ENCODE measurements around the gene SHC3.

SHC3 gene

DNA sequence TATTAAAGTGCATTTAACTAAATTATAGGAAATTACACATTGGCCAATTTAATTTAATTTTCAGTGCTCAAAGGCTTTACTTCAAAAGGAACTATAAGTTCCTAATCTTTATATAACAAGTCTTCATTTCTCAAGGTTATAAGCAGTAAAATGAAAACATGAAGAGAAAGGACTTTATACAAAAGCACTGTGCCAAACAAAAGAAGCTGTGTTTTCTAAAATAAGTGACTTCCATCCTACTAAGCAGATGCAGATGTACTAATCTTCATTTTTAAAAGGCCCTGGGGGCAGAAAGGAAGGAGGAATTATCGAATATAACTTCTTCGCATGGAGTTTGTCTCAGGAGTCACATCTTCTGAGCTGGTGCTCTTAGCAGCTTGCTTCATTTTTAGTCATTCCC lies 81.4 kb downstream of the SHC3 start:
- no peak for DNase-seq

DNA sequence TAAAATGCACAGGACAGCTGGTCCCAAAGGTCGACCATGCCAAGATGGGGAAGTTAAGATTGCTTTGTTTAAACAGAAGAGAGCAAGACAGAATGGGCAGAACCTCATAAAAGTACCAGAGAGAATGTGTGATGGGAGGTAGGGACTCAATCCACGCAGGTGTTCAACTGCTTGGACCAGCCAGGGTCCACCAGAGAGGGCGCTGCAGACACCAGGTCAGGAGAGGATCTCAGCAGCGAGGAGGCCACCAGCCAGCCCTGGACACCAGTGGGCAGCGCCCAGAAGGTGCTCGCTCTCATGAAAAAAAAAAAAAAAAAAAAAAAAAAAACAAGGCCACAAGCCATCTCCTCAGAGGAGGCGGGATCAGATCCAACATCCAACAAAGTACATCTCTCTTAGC lies 81.8 kb downstream of the SHC3 start:
- no peak for DNase-seq

DNA sequence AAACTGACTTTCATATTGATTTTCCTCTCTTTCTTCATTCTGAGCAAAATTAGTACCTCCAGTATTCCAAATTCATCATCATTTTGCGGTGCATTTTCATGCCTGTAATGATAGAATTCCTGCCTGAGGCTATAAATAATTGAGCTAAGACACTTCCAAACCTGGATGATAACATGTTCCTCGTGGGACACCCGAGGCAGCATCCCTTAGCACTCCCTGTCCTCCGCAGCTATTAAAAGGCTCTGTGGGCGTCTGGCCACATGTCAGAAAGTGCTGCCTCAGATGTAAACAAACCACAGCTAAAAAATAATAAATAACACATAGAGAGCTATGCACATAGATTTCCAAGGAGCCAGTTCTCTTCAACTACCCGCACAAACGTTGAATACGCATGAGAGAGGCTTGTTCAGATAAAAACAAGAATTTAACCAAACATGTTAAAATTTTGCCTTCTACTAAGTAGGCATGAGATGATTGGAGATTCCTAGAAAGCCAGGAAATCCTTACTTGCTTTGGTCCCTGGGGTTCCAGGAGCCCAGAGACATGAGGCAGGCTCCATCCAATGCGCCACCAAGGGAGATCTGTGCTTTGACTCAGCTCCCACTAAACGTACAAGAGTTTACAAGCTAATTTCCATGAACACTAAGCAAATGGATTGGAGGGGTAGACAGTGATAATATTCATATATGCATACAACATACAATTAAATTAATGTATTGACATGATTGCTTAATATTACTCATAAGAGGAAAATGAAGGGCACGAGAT lies 82.7 kb downstream of the SHC3 start:
- DNase-seq = no peak

DNA sequence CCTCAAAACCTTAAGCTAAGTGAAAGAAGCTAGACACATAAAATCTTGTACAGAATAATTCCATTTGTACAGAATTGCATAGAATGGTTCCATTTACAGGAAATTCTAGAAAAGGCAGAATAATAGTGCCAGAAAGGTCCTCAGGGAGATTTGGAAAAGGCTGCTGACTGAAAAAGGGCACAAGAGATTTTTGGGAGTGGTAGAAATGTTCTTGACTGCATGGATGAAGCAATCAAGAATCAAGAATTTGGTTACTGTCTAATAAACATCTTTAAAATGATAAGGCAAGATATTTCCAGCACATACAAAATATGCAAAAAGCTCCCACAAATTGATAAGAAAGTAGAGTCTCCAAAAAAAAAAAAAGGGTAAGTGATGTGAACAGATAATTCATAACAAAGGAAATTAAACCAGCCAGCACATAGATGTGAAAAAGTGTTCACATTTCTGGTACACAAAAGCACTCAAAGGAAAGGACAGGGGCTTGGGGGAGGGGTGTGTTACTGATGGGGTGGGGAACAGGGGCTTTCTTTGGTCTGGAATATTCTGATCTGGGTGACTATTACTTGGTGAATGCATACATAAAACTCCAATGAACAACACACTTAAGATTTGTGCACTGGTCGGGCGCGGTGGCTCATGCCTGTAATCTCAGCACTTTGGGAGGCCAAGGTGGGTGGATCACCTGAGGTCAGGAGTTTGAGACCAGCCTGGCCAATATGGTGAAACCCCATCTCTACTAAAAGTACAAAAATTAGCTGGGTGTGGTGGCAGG lies 85.2 kb downstream of the SHC3 start:
- DNase-seq = no peak

DNA sequence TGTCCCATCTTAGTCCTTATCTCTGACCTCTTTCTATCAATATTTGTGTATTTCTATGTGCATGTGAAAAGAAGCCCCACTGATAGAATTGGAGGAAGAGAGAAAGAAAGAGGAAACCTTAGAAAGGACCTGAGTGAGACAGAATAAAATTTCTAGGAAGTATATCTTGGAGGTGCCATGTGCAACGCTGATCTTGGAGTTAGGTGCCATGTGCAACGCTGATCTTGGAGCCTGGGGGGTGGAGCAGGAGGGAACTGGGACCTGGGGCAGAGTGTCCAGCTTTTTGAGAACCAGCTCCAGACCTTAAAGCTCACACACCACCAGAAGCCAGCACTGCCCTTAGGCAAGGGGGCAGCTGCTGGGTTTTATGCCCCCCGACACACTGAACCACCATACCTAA lies 89.4 kb downstream of the SHC3 start:
- DNase-seq = no peak

DNA sequence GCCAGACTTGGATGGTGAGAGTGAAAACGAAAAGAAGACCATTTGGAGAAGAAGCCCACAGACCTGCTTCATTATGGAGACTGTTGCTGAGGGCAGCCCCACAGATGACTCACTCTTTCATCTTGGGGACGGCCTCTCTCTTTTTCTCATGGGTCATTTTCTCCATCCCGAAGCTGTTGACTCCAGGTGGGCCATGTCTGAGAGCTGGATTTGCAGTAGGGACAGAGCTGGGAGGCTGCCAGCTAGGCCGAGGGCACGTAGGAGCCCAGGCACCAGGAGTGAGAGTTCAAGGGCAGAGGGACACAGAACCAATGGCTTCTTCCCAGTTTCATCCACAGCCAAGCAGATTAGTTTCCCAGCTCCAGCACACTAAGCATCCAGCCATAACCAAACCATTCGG lies 95.0 kb downstream of the SHC3 start:
- DNase-seq = no peak

DNA sequence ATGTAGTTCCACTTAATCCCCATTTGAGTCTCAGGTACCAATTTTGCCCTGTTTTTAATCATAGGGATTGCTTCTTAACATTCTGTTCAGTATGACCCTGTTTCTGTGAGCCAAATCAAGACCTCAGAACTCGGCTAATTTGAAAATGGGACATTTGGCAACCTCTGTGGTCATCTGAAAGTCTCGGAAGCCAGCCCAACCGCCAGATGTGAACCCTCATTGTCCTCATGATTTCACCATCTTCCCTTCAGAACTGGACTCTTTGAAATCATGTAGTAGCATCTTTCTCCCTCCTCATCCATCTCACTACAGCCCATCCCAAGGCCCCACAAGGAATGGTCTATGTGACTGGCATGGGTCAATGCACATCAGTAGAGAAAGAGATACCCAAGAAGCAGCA lies 98.4 kb downstream of the SHC3 start:
- no peak for DNase-seq

DNA sequence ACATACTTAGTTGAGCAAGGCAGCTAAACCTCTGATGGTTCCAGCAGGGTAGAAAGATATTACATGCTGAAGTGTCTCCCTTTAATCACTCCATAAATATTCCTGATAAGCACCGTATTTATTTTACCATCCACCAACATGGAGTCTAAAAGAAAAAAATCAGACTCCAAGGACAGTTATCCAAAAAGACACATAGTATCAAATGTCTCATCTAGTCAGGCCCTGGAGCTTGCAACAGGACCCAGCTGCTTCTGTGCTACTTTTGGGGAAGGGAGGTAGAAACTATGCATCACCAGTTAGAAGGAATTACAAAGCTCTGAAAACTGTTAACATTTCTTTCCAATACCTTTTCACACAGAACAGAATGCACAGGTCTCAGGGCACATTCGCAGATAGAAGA lies 99.2 kb downstream of the SHC3 start:
- DNase-seq = no peak

DNA sequence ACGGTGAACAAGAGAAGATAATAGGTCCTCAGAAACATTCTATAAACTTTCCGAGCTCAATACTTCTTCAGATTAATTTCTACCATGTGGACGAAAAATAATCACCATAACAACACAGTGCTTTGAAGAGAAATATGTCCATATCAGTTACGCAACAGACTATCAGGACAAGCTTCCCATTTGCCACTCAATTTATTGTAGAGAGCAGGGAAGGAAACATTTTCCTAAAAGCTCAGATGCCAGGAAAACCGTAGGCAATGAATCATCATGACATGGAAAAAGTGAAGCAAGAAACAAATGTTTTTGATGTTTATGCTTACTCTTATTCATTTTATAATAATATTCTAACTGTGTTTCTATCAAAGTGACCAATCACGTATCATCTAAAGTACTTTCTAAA lies 99.8 kb downstream of the SHC3 start:
- no peak for DNase-seq

DNA sequence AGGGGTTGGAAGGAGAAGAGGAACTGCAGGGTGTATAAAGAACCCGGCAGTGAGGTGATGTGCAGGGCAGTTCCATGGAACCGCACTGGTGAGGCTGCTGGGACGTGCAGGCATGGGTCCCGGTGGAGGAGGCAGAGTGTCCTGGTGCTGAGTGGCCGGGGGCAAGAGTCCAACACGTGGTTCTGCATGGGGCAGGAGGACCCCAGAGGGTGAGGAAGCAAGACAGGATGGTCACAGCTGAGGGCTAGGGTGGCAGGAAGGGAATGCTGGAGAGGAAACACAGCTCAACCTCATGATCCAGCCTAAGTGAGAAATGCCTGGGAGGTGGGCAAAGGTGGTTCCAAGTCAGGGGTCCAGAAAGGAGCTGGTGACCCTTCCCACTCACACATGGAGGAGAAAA lies 100.2 kb downstream of the SHC3 start:
- DNase-seq = no peak

DNA sequence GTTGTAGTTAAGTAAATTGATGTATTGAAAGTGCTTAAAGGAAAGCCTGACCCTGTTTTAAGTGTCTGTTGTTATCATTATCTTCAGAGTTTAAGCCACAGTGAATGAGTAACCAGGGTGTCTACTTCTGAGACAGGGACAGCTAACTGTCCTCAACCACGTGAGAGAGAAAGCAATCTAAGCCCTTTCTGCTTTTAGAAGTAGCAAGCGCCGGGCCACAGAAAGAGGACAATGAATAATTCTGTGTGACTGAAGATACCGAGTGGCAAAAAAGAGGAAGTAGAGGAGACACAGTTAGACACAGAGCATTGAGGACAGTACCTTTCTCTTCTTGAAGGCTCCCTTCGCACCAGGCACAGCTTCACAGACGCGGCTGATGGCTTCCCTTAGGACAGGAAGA lies 101.1 kb downstream of the SHC3 start:
- peak; percentile 28 for DNase-seq

DNA sequence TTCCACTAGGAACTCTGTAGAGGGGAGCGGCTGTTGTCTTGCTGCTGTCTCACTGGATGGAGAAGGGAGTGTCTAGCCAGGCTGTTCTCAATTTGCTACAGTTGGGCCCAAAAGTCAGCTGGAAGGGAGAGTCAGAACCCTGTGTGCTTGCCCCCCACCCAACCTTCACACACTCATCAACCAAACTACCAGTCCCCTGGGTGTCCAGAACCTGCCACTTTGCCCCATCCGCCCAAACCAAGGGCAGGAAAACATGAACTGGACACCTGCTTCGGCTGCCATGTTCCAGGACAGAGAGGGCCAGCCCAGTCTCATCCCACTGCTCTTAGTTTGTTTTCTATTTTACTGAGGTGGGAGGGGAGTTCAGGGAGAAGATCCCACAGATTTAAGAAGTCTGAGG lies 105.2 kb downstream of the SHC3 start:
- DNase-seq = no peak

DNA sequence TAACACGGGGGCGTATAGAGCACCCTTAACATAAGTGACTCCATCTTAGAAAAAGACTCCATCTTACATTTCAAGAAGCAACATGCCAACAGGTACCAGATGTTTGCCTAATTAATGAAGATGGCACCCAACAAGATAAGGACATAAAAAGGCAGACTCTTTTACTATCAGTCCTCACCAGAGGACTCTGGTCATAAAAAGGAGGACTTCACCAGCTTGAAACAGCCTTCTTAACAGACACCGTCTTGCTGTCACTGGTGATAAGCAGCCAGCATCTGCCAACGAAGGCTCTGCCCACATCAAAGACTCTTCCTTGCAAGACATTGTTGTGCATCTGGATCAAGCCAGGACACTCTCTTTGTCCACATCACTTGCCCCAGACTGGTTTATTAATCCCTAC lies 107.0 kb downstream of the SHC3 start:
- DNase-seq = peak; percentile 77

DNA sequence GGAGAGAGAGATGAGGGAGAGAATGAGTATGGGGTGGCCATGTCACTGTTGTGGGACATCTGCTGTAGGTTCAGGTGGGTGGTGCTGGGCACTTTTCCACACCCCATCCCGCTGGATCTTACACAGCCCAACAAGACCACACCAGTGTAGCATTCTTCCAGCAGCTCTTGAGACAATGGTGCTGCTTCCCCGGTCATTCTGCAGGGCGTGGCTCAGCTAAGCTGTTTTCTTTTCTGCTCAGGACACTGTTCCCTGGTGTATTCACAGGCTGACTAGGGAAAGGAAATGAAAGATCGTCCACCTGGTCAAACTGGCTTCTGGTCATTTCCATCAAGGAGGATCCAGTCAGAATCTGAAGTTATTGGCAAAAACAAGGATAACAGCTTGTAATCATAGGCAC lies 111.8 kb downstream of the SHC3 start:
- DNase-seq = no peak

DNA sequence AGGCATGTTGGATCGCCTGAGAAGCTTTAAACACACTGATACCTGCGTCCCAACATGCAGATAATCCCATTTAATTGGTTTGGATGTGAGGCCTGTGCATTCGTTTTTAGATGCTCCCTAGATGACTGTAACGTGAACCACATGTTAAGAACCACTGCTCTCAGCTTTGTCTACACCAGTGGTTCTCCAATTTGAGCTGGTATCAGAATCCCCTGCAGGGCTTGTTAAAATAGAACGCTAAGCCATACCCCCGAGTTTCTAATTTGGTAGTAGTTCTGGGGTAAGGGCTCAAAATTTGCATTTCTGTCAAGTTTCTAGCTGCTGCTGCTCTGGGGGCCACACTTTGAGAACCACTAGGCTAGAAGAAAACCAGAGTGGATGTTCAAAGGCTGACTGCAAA lies 112.7 kb downstream of the SHC3 start:
- DNase-seq = no peak

DNA sequence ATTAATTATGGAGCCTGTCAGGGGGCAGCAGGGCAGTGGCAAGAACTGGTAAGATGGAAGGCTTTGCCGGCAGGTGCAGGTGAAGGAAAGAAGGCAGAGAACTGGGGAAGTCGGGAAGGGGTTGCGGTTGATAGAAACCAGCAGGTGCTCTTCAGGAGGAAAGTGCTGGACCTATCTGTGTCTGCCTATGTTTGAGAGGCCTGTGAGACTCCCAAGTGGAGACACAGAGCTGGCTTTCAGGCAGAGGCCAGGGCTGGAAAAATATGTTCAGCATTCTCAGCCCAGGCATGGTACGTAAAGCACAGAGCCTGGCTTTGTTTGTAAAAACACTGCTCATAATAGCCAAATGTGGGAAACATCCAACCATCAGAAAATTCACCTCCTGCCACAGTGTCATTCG lies 117.8 kb downstream of the SHC3 start:
- DNase-seq = no peak

DNA sequence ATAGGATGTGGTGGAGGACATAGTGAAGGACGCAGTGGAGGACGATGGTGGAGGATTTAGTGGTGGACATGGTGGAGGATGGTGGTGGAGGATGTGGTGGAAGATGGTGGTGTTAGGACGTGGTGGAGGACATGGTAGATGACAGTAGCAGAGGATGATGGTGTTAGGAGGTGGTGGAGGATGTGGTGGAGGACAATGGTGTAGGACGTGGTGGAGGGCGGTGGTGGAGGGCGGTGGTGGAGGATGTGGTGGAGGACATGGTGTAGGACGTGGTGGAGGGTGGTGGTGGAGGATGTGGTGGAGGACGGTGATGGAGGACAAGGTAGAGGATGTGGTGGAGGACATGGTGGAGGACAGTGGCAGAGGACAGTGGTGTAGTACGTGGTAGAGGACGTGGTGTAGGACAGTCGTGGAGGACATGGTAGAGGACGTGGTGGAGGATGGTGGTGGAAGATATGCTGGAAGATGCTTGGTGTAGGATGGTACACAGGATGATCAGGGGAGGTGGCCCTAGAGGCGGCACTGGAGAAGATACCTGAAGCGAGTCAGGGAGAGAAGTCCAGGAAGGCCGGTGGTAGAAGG lies 118.6 kb downstream of the SHC3 start:
- DNase-seq = no peak

DNA sequence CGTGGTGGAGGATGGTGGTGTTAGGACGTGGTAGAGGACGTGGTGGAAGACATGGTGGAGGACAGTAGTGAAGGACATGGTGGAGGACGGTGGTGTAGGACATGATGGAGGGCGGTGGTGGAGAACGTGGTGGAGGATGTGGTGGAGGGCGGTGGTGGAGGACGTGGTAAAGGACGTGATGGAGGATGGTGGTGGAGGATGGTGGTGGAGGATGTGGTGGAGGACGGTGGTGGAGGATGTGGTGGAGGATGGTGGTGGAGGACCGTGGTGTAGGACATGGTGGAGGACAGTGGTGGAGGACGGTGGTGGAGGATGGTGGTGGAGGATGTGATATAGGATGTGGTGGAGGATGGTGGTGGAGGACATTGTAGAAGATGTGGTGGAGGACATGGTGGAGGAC lies 119.7 kb downstream of the SHC3 start:
- DNase-seq = no peak

DNA sequence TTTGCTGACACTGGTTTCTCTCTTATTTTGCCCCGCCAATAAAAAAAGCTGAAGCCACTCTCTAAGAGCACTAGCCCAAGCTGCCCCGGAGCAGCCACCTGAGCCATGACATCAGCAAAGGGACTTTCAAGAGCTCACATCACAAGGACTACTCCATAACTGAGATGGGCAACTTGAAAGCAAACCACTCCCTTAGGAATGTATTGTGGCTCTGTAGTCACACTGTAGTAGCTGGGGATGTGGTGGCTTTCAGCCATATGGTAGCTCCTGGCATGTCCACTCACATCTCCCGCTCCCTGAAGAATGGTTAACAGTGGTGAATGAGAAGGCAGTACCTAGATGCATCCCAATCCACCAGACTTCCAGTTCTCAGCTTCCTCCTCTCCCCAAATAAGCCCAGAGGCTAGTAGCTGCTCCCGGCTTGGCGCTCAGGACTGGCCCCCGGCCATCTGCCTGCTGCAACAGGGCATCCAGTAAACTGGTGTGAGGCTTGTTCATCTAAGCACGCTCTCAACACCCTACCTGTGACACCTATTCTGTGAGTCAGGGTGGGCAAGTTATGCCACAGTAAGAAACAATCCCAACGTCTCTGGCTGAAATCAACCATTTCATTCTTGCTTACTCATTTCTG lies 123.6 kb downstream of the SHC3 start:
- DNase-seq = no peak

DNA sequence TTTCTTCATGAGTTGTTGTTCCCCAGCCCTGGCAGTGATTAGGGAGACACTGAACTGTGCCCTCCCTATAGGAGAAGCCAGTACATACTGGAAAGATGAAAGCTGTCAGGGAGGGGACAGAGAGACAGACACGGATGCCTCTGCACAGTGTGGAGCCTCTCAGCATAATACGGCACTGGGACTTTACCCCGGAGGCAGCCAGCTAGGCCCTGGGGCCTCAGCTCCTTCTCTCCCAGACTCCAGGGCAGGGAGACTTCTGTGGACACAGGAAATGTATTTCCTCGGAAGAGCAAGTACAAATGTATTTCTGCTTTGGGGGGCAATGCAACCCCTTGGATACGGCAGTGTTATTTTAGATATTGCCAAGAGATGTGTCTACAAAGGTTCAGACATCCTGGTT lies 125.3 kb downstream of the SHC3 start:
- no peak for DNase-seq

DNA sequence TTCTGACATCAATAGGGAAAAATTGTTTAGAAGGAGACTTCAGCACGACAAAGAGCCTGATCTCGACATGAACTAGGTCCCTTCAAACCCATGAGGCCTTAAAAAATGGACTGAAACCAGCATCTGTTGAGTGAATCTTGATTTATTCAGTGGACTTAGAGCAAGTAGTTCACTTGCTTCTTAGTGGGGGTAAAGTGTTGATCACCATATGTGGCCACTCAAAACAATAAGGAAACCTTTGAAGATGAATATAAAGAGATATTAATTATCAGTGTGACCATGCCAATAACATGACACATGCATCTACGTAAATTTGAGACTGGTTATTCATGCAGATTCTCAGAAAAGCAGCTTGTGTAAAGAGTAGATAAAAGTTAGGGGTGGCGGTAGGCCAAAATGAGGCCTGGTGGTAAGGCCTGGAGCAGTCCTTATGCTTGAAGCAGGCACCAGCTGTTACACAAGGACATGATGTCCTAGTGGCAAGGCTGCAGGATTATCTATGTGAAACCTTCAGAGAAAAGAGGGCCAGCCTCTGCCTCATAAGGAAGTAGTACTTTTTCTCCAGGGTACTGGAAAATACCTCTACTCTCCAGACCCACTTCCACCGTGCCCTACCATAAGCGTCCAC lies 126.0 kb downstream of the SHC3 start:
- DNase-seq = peak; percentile 92

DNA sequence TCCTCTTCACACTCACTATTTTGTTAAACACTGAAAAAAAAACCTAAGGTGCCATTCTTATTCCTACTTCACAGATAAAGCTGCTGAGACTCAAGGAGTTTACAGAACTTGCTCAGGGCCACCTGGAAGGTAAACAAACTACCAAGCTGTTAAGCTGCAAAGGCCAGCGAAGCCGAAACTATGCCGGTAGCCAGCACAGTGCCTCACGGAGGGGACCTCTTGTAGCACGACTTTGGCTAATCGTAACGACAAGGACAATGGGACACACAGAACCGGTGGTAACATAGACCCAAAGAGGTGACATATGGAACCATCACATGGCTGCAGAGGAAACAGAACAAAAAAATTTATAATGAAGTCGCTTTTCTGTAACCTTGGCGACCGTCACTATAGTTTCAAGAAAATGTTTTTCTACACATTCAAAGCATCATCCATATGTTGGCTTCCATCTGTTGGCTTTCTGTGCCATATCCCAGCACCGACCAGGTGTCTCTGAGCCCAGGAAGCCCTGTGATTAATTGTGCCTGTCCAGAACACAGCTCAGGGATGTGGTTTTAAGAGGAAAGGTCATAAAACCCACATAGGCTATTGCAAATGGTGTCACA lies 127.1 kb downstream of the SHC3 start:
- DNase-seq = no peak

DNA sequence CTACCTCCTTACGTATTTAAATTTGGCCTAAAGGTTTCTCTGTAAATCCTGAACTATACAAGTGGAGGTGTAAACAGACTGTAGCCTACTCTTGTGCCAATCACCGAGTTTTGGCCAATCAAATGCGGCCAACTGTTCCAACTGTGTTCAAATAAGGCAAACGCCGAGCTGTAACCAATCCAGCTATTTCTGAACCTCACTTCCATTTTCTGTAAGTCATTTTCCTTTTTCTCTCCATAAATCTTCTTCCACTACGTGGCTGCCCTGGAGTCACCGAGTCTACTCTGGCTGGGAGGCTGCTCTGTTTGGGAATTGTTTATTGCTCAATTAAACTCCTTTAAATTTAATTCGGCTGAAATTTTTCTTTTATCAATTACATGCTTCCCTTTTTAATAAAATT lies 129.0 kb downstream of the SHC3 start:
- no peak for DNase-seq
